GM12891 (cell line): ENCODE results near the gene YY1.

Source experiments
- POLR2A ChIP-seq: IDR thresholded peaks from 2 replicates; pipeline ENCODE4 v1.6.1; 2011; ENCODE audit warnings: low read depth, low read length, control low read depth
- POLR2AphosphoS5 ChIP-seq: IDR thresholded peaks from 2 replicates; pipeline ENCODE4 v1.6.1; 2011; ENCODE audit warnings: low read depth, low read length, control low read depth
- TAF1 ChIP-seq: IDR thresholded peaks from 2 replicates; pipeline ENCODE4 v1.6.1; 2011; ENCODE audit warnings: low read depth, low read length, control low read depth

DNA sequence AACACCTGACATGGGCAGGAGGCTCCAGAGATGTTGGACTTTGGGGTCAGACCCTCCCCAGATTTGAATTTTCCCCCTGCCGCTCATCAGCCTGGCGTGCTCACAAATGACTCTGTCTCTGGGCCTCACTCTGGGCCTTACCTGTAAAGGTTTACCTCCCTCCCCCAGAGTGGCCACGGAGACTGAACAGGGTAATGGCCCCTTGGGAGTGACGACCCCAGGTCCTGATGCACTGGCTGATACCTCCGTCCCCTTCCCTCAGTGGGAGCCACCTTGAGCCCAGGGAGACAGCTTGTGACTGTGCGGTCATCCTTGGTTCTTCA, 60.3 kb downstream of the YY1 start:
- TF ChIP-seq POLR2A, result no peak
- no peak for TF ChIP-seq TAF1
- TF ChIP-seq POLR2AphosphoS5, result no peak
